ENCODE measurements around the gene CCDC106. TPM values are rescaled to one million over a fixed set of nuclear protein-coding genes. Genes with fewer than 3 reads are reported as not detected.

The CCDC106 gene
- polyA plus RNA-seq, 1 donor = 15.1 TPM

GRCh38 chr19:55696301-55697068 lies 48.5 kb downstream of the CCDC106 start:
- no peak for DNase-seq (ENCODE audit: low read depth)

- DNase-seq (ENCODE audit: low read depth) = no peak
These were observed 49.0 kb downstream of the CCDC106 start for GRCh38 chr19:55697069-55697440.

- DNase-seq (ENCODE audit: low read depth) = no peak
These were observed 49.7 kb downstream of the CCDC106 start for GRCh38 chr19:55697698-55698097.

- DNase-seq (ENCODE audit: low read depth) = no peak
These were observed 50.2 kb downstream of the CCDC106 start for GRCh38 chr19:55698256-55698655.

- DNase-seq (ENCODE audit: low read depth) = no peak
These were observed 51.2 kb downstream of the CCDC106 start for GRCh38 chr19:55699221-55699620.

- no peak for DNase-seq (ENCODE audit: low read depth)
These were observed 52.8 kb downstream of the CCDC106 start for GRCh38 chr19:55700813-55701212.

GRCh38 chr19:55702131-55702627 lies 54.2 kb downstream of the CCDC106 start:
- DNase-seq (ENCODE audit: low read depth) = no peak

Other genes with a start within 250 kb of the CCDC106 start
- 41.0 TPM for gene UBE2S, start 240.4 kb upstream of the CCDC106 start, polyA plus RNA-seq (ENCODE audit: insufficient read length)
- gene SHISA7, start 204.9 kb upstream of the CCDC106 start, polyA plus RNA-seq (ENCODE audit: insufficient read length) = 0.14 TPM
- 36.2 TPM for gene ISOC2, start 186.6 kb upstream of the CCDC106 start, polyA plus RNA-seq (ENCODE audit: insufficient read length)
- gene C19orf85, start 183.5 kb upstream of the CCDC106 start, polyA plus RNA-seq (ENCODE audit: insufficient read length) = not detected
- 4.1 TPM for gene ZNF628, start 171.6 kb upstream of the CCDC106 start, polyA plus RNA-seq (ENCODE audit: insufficient read length)
- gene NAT14, start 163.0 kb upstream of the CCDC106 start, polyA plus RNA-seq (ENCODE audit: insufficient read length) = 27.0 TPM
- 17.3 TPM for gene SSC5D, start 159.8 kb upstream of the CCDC106 start, polyA plus RNA-seq (ENCODE audit: insufficient read length)
- gene SBK2, start 111.1 kb upstream of the CCDC106 start, polyA plus RNA-seq (ENCODE audit: insufficient read length) = 3.1 TPM
- not detected for gene SBK3, start 102.7 kb upstream of the CCDC106 start, polyA plus RNA-seq (ENCODE audit: insufficient read length)
- 12.0 TPM for gene ZNF579, start 67.4 kb upstream of the CCDC106 start, polyA plus RNA-seq (ENCODE audit: insufficient read length)
- 11.1 TPM for gene FIZ1, start 48.7 kb upstream of the CCDC106 start, polyA plus RNA-seq (ENCODE audit: insufficient read length)
- 10.0 TPM for gene ZNF524, start 47.9 kb upstream of the CCDC106 start, polyA plus RNA-seq (ENCODE audit: insufficient read length)
- 7.6 TPM for gene ZNF865, start 42.6 kb upstream of the CCDC106 start, polyA plus RNA-seq (ENCODE audit: insufficient read length)
- gene ZNF784, start 23.6 kb upstream of the CCDC106 start, polyA plus RNA-seq (ENCODE audit: insufficient read length) = 10.0 TPM
- gene ZNF580, start 7.2 kb upstream of the CCDC106 start, polyA plus RNA-seq (ENCODE audit: insufficient read length) = 19.9 TPM
- 30.1 TPM for gene ZNF581, start 4.6 kb upstream of the CCDC106 start, polyA plus RNA-seq (ENCODE audit: insufficient read length)
- 110 TPM for gene U2AF2, start 6.8 kb downstream of the CCDC106 start, polyA plus RNA-seq (ENCODE audit: insufficient read length)
- 82.6 TPM for gene EPN1, start 27.0 kb downstream of the CCDC106 start, polyA plus RNA-seq (ENCODE audit: insufficient read length)
- not detected for gene NLRP9, start 90.2 kb downstream of the CCDC106 start, polyA plus RNA-seq (ENCODE audit: insufficient read length)
- 2.0 TPM for gene RFPL4A, start 110.9 kb downstream of the CCDC106 start, polyA plus RNA-seq (ENCODE audit: insufficient read length)
- 0.63 TPM for gene RFPL4AL1, start 120.9 kb downstream of the CCDC106 start, polyA plus RNA-seq (ENCODE audit: insufficient read length)
- not detected for gene NLRP11, start 183.8 kb downstream of the CCDC106 start, polyA plus RNA-seq (ENCODE audit: insufficient read length)
- gene NLRP4, start 188.3 kb downstream of the CCDC106 start, polyA plus RNA-seq (ENCODE audit: insufficient read length) = not detected

All from forelimb muscle (tissue), 1 donor.